Activated CD4-positive, alpha-beta T cell treated with anti-CD3 and anti-CD28 coated beads for 48 hours (primary cell): ENCODE results near the gene HEPN1.

Experiments
- DNase-seq: peaks from one replicate; pipeline ENCODE4 v3.0.0-alpha.2; 2020

HEPN1 gene

DNA sequence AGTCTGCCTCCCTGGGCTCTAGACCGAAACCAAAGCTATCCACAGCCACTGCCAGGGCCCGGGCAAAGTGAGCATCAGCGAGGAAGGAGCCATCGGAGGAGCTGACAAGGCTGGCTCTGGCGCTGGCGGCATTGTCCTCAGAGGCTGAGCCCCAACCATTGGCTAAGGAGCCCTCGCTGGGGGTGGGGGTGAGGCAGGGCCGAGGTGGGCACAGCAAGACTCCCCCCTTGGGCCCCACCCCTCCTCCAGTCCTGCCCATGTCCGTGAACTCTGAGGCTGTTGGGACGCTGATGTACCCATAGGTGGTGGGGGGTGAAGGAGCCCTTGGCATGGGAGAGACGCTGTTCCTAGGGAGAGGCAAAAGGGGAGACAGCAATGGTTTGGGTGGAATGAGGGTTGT lies 32.6 kb upstream of the HEPN1 start:
- no peak for DNase-seq

DNA sequence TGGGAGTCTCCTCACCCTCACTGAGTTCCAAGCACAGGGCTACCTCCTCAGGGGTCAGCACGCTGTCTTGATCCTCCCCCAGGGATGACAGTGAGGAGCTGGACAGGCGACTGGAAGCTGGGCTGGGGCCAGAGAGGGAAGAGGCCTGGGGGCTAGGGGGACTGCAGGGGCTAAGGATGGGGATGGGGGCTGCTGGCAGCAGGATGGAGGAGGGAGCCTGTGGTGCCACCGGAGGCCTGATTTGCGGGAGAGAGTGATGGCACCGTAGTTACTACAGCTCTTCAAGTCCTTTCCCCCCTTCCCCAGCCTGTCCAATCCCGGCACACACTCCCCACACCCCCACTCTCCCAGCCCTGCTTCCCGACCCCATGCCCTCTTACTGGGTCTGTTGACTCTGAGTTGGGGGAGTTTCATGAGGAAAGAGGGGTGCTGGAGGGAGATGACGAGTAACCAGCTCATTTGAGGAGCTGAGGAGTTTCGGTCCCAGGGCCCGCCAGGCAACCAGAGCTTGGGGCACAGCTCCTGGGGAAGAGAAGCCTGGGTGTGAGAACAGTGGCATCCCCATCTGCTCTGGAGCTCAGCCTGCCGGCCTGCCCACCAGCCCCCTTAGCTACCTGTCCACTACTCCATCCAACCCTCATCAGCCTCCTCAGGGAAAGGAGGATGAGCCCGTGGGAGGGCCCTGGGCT lies 31.9 kb upstream of the HEPN1 start:
- no peak for DNase-seq

DNA sequence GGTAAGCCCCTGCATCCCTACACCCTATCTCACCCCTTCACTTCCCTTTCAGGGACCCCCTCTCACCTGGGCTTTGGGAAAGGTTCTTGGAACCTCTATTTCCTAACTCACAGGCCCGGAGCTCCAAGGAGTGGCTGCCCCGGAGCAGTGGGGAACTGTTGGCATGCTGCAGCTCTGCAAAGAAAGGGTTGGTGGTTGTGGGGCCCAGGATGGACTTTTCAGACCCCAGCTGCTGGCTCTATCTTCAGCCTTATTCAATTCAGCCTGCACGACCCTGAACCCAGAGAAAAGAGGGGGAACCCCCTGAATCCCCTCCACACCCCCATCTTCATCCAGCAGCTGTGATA lies 31.4 kb upstream of the HEPN1 start:
- DNase-seq, result no peak

DNA sequence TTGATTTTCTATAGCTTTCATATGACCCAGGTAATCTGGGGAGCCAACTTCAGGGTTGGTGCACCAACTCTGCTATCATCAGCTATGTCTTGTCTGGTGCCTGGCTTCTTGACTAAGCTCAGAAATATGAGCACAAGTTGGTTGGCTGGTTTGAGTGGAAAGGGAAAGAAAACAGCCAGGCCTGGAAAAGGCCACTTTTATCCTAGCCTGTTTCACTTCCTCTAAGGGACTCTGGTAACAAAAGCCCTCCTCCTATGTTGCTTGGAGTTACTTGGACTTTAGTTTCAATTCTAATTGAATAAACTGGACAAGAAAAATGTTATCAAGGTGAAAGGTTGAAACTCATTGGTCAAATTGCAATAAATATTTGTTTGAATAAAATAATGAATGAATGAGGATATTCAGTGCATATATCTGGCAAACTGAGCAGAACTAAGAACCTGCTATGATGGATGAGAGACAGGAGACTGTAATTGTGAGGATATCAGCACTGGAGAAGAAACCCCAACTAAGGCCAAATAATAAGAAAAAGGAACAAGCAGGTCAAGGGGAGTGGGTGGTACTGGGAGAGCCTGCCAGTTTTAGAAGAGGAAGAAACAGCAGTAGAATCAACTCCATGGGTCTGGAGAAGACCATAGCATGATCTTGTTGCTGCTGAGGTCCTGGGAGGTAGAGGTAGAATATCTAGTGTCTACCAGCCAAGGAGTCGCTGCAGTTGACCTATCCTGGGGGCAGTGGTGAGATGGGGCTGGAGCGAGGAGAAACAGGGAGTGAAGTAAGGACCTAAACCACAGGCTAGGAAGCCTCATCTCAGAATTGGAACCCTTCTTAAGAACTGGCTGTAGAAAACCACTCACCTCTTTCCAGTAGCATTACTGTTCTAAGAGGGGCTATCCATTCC lies 29.6 kb upstream of the HEPN1 start:
- DNase-seq, result no peak

DNA sequence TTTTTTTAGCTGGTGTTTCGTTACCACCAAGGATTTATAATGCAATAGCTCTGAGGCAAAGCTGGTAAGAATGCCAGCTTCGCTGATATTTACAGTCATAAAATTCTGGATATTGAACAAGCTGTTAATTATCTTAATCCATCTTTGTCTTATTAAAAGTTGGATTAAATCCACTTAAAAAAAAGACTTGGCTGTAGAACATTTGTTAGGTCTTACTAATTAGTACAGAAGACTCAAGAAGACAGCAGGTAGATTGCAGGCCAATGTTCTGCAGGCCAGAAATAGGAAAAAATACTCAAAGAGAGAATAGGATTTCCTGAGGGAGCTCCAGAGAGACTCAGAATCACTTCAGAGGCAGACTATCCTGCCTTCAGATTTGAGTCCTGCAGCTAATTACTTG lies 28.9 kb upstream of the HEPN1 start:
- no peak for DNase-seq

DNA sequence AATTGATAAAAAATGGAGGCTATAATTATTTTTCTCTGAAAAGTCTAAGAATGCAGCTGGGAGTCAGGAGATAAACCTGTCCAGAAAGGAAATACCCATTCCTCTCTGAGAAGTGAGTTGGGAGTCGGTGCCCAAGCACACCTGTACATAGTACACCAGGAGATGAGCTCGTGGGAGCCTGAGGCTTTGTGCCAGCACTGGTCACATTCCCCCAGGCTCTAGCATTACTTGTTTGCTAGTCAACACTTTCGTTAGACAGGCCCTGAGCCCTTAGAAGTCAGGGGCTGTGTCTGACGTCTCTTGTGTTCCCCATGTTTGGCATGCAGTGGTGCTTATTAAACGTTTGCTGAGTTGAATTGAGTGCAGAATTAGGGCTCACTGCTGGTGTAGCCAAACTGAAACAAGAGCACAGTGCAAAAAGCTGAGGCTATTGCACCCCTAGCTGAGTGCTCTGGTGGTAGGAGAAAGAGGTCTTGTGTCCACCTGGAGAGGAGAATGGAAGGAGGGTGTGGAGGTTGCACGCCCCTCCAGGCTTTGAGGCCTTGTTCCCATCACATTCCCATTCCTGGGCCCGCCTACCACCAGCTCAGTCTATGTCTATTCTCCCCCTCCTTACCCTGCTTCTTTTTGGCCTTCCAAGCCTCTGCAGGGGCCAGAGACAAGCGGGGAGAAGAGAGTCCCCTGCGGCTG lies 28.2 kb upstream of the HEPN1 start:
- no peak for DNase-seq

DNA sequence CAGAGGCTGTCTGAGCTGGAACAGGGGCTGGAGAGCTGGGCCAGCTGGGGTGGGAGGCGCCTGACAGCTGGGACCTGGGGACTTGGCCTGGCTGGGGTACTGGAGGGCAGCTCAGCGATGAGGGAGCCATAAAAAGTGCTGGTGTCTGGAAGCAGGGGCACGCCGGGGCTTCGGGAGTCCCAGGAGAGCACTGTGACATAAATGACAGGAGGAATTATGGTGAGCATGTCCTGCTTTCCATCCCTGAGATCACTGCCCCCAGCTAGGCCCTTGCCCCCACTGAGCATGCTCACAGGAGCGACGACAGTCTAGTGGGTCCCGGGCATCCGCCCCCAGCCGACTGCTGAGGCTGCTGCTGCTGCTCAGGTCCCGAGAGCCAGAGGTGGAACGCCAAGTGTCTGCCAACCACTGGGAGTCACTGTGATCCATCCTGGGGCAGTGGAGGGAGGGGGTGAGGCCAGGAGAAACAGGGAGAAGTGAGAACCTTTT lies 27.6 kb upstream of the HEPN1 start:
- no peak for DNase-seq

DNA sequence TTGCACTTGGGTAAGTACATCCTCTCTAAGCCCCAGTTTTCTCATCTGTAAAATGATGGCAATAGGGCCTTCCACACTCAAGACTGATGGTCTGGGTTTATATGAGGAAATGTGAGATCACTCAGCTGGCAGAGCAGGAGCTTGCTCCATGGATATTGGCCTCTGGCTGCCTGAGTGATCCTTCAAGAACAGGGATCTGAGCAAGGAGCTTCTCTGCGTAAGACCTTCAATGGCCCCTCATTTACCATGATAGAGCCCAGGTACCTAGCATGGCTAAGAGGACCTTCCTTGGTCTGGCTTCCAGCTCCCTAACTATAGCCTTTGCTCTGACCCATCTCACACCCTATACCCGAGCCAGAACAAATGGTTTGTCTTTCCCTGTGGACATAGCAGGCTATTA lies 26.9 kb upstream of the HEPN1 start:
- DNase-seq, result no peak

DNA sequence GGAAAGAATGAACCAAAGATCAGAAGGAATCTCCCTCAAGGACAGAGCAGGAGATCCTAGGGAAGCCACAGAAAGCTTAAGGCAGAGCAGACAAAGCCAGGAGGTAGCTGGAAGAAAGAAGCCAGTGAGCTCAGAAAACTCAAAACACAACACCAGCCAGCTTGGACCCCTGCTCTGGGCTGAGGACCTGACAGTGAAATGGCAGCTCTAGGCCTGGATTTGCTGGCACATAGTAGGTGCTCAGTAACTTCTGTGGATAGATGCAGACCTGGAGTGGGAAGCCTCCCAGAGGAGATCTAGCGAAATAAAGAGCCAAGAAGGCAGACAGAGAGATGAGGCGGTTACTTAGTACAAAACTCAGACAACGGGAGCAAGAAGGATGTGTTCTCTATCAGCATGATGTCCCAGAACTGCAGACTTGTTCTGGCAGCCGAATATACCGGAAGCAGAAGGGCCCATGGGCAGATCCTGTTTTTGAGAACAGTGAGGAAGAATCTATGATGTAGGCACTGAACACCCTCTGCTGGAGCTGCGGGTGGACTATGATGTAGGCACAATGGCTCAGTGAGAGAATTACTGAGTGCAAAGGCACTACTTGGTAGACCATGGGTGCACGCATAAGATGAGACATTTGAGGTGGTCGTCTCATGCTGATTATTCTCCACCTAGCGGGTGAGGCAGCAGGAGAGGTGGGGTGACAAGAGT lies 26.1 kb upstream of the HEPN1 start:
- no peak for DNase-seq

DNA sequence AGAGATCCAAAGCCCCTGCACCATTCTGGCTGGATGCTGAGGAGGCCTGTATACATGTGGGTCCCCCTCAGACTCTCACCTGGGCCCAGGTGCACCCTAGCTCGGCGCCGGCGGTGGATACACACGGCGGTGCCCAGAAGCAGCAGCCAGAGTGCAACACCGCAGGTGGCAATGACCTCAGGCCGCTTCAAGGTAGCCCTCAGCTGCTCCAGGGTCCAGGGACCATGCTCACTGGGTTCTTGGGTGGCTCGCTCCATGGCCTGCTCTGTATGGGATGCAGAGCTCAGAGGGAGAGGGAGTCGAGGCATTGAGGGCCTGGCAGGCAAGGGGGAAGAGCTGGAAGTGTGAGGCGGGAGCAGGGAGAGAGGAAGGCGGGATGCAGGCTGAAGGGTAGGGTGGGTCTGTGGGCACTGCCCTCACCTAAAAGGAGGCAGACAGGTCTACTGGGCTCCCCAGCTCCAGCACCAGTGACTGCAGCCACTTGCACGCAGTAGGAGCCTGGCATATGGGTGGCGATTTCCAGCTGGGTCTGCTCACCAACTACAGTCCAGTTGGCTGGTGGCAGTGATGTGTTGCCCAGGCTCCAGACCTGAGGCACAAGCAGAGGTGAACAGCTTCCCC lies 25.2 kb upstream of the HEPN1 start:
- DNase-seq, result no peak

DNA sequence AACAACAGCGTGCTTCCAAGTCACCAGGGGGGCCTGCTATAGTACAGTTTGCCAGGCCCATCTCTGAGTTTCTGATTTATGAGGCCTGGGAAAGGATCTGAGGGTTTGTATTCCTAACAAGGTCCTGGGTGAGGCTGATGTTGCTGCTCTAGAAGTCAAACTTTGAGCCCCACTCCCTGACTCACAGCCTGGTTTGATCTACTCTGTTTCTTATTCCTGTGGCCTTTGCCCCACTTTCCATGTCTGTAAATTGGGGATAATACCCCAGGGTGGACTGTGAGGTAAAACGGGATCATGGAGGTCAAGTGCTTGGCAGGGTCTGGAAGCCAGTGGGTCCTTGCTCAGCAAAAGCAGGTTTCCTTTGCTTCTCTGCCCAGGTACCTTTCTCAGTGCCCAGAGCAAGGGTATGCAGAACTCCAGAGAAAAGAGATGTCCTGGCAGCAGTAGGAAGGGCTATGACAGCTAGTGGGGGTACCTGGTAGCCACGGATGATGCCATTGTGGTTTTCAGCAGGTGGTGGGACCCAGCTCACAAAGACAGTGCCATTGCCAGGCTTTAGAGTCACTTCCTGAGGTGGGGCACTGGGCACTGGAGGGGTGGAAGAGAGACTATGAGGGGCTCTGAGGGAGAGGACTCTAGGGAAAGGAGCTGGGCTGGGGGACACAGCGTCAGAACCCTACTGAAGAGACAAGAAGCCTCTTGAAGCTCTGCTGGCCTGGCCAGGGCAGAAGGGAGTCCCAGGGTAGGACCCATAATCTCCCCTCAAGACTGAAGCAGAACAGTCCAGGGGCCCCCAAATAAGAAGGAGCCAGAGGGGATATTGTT lies 24.2 kb upstream of the HEPN1 start:
- no peak for DNase-seq

DNA sequence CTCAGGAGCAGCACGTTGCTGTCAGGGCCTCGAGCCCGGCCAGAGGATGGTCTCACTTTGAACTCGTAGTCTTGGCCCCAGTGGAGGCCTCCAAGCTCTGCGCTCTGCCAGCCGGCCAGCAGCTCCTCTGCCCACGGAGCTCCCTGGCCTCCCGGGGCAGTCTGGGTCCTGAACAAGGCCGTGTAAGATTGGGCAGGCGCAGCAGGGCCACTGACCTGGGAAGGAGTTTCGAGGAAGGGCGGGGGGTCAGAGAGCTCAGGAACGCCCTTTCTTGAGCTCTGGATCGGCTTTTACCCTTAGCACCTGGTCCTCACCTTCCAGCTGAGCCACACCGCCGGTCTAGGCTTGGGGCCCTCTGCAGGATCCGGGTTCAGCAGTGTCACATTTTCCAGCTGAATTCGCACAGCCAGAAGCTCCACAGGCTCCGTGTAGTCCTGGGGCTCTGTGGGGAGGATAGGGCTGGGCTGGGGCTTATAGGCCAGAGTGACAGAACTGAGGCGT lies 23.5 kb upstream of the HEPN1 start:
- DNase-seq, result no peak

DNA sequence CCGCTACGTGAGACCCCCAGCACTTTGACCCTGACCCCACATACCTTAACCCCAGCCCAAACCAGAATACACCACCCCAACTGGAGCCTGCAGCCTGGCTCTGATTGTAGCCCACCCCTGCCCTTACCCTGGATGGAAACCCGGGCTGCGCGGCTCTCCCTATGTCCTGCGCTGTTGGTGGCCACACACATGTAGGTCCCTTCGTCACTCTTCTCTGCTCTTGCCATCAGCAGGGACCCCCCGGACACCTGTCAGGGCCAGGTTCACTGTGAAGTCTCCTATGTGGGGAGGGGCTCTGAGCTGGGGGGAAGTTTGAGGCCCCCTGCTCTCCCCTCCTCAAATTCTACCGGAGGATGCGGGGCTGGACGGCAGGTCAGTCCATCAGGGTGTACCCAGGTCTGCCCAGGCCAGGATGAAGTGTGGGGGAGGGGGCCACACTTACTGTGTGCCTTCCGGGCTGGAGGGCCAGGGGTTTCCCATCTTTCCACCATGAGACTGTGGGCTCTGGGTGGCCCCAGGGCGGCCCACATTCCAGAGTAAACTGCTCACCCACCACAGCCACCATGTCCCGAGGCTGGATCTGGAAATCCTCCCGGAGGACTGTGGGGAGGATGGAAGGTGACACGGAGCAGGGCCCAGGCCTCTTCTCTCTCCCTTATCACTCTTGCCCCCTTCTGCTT lies 22.8 kb upstream of the HEPN1 start:
- DNase-seq, result no peak

DNA sequence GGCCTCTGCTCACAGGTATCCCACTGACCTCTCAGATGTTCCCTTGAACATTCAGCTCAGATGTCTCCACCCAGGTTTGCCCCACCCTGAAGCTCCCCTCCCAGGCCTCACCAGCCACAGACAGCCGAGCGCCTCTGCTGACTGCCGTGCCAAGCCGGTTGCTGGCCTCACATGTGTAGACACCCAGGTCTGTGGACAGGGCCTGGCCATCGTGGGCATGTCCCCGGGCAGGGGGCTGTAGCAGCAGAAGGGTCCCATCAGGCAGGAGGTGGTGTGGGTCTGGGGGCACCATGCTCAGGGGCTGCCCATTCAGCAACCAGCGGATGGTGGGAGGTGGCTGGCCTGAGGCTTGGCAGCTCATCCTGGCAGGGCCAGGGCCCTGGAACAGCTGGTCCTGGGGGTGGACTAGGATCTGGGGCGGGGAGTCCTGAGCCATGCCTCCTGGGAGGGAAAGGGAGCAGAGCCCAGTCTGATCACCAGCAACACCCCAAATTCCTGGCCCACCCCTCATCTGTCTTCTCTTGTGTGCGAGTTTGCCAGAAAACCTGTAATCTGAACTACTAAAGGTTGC lies 22.1 kb upstream of the HEPN1 start:
- no peak for DNase-seq

DNA sequence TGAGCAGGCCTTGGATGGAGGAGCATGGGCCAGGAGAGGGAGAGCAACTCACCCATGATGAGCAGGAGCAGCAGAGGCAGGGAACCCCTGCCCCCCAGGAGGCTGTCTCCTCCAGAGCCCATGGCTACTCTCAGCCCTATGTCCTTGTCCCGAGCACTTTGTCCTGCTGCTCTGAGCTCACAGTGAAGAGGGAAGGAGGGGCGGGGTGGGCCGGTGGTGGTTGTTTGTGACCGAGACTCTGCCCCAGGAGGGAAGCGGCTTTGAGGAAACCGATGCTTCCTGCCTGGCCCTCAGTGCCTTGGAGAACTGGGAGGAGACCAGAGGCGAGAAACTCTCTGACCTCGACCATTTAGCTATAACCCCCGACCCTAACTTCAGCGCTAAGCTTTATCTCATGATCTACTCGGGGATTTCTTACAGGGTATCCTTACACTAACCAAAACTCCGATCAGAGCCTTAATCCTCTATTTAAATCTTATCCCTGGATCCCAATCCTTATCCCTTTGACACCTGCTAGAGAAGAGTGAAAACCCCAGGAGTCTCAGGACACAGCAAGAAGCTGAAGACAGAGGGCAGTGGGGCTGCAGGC lies 21.3 kb upstream of the HEPN1 start, which contains the start of gene ROBO4:
Gene ROBO4 (minus strand): TSS at position 192 of the 589 bp plus-strand sequence. CDS start 70 bp downstream, at position 122.
- no peak for DNase-seq

DNA sequence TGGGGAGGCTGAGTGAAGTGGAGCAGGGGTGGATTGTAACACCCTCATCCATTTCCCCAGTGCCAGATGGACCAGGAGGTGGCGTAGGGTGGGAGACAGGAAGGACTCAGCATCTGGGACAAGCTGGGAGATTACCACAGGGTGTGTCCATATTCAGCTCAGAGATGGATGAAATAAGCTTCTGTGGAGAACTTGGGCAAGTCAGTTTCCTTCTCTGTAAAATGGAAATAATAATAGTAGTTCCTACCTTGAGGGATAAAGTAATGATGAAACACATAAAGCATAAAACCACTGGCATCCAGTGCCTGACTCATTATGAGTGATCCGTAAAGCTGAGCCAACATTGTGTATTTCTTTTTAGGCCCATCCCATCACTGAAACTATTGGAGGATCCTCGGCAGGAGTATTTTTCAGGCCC lies 20.8 kb upstream of the HEPN1 start:
- DNase-seq, result no peak

DNA sequence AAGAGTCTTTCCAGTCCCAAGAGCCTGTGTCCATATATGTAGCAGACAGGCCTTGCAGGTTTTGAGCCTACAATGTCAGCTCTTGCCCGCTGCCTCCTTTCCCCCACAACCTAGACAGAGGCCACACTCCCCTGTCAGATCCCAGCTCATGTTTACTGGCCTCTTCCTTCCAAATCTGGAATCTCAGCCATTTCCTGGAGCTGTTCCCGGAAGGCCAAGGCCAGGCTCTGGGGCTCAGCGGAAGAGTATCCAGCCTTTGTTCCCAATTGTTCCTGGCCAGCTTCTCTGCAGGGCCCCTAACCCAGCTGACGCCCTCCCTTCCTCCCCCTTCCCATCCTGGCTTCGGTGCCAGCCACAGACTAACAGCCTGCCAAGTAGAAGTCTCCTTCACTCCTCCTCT lies 20.3 kb upstream of the HEPN1 start:
- no peak for DNase-seq

DNA sequence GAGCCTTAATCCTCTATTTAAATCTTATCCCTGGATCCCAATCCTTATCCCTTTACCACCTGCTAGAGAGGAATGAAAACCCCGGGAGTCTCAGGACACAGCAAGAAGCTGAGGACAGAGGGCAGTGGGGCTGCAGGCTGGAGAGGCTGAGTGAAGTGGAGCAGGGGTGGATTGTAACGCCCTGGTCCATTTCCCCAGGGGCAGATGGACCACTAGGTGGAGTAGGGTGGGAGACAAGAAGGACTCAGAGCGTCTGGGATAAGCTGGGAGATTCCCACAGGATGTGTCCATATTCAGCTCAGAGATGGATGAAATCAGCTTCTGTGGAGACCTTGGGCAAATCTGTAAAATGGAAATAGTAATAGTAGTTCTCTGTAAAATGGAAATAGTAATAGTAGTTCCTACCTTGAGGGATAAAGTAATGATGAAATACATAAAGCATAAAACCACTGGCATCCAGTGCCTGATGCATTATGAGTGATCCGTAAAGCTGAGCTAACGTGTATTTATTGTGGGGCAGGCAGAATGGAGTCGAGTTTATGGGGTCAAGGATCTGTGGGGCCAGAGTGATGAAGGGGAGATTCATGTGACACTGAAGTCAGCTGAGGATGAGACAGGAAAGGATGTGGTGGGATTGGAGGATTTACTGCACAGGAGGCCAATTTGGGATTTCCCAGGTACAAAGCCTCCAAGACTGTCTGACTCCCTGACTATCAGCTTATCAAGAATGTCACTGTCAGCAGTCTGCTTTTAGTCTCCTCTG lies 19.5 kb upstream of the HEPN1 start:
- DNase-seq, result no peak

DNA sequence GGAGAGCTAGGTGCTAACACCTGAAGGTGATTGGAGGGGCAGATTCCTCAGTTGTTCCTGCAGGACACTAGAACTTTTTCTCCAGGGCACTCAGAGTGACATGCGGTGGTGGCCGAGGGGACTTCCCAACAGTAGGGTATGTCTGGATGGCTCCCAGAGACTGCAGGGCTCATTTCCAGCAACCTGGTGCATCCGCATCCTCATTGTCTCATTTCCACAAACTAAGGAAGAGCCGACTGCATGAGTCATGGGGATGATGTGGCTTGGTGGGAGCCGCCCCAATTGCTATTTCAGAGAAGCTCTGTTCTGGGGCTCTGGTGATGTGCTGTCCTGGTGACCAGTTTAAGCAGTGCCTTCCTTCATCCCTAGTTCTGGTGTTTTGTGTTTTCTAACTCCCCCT lies 18.6 kb upstream of the HEPN1 start:
- no peak for DNase-seq
